8988T (cell line): ENCODE results near the gene PHLDB3.
"Not testable (repeated sequence)": the region's sequence is repeated elsewhere in the genome, so short reads cannot be mapped to it uniquely, and the experiment has no call there.

Experiments used
- DNase-seq: peaks from one replicate; pipeline ENCODE4 v3.0.0; 2011

Gene PHLDB3

GRCh38 chr19:43504426-43505185, at the start of gene PHLDB3:
Gene PHLDB3 (minus strand): TSS chr19:43504746. CDS start chr19:43504118, 628 bp downstream.
- DNase-seq, result no peak

- no peak for DNase-seq
These were observed 49.1 kb upstream of the PHLDB3 start for GRCh38 chr19:43553656-43554055.

GRCh38 chr19:43552616-43553015, 48.1 kb upstream of the PHLDB3 start:
- DNase-seq, result no peak

GRCh38 chr19:43552198-43552450, 47.6 kb upstream of the PHLDB3 start:
- no peak for DNase-seq

- no peak for DNase-seq
These were observed 47.1 kb upstream of the PHLDB3 start for GRCh38 chr19:43551399-43552197.

- DNase-seq, result no peak
These were observed 44.2 kb upstream of the PHLDB3 start for GRCh38 chr19:43548706-43549105.

- DNase-seq, result not testable (repeated sequence)
These were observed 43.4 kb upstream of the PHLDB3 start for GRCh38 chr19:43547926-43548325.

- DNase-seq, result no peak
These were observed 42.0 kb upstream of the PHLDB3 start for GRCh38 chr19:43546581-43546980.

GRCh38 chr19:43545981-43546380, 41.4 kb upstream of the PHLDB3 start:
- DNase-seq, result no peak

GRCh38 chr19:43545276-43545675, 40.7 kb upstream of the PHLDB3 start:
- no peak for DNase-seq

GRCh38 chr19:43544077-43544476, 39.5 kb upstream of the PHLDB3 start:
- no peak for DNase-seq

- DNase-seq, result no peak
These were observed 37.5 kb upstream of the PHLDB3 start for GRCh38 chr19:43541920-43542650.

- no peak for DNase-seq
These were observed 35.8 kb upstream of the PHLDB3 start for GRCh38 chr19:43540381-43540780.

- DNase-seq, result no peak
These were observed 34.4 kb upstream of the PHLDB3 start for GRCh38 chr19:43538922-43539321.

- DNase-seq, result peak; percentile 69
These were observed 30.5 kb upstream of the PHLDB3 start for GRCh38 chr19:43534816-43535761.

- DNase-seq, result no peak
These were observed 29.8 kb upstream of the PHLDB3 start for GRCh38 chr19:43534305-43534815.

- peak; percentile 85 for DNase-seq
These were observed 29.2 kb upstream of the PHLDB3 start for GRCh38 chr19:43533546-43534304.

GRCh38 chr19:43532962-43533545, 28.5 kb upstream of the PHLDB3 start, which contains the start of gene ZNF575:
Gene ZNF575 (plus strand): TSS chr19:43533188. CDS start chr19:43534423, 1,235 bp downstream.
- DNase-seq, result peak; percentile 74

GRCh38 chr19:43532571-43532961, 28.0 kb upstream of the PHLDB3 start:
- no peak for DNase-seq

- no peak for DNase-seq
These were observed 23.5 kb upstream of the PHLDB3 start for GRCh38 chr19:43527860-43528622.
